Stimulated activated memory B cell treated with anti-CD40 and anti-IgM and Interleukin-4, amounts not matched to agents 10 μg/mL and 1 μg/mL and 100 μg/mL, for 72 hours (primary cell): ENCODE measurements around the gene MRC2.
A peak's percentile ranks its signal among the peaks of the same experiment; 100 is the strongest.

Experiments used
- ATAC-seq: fragments of 150-1000 bp; cut with Tn5 transposase; 2 replicates; pipeline ENCODE4 v1.10.0; 2021
- H3K27ac Mint-ChIP-seq: one replicate; pipeline ENCODE4 v1.8.0; 2022; ENCODE audit warnings: mild to moderate bottlenecking, mixed read lengths
- H3K27me3 Mint-ChIP-seq: one replicate; pipeline ENCODE4 v1.8.0; 2022; ENCODE audit warnings: mixed read lengths
- H3K36me3 Mint-ChIP-seq: one replicate; pipeline ENCODE4 v1.8.0; 2022; ENCODE audit warnings: mixed read lengths
- H3K4me1 Mint-ChIP-seq: one replicate; pipeline ENCODE4 v1.8.0; 2022; ENCODE audit warnings: mixed read lengths
- H3K4me3 Mint-ChIP-seq: one replicate; pipeline ENCODE4 v1.8.0; 2022; ENCODE audit warnings: mild to moderate bottlenecking, moderate library complexity, mixed read lengths
- H3K9me3 Mint-ChIP-seq: one replicate; pipeline ENCODE4 v1.8.0; 2022; ENCODE audit warnings: mixed read lengths

Gene MRC2

GRCh38 chr17:62644487-62645173, 17.2 kb downstream of the MRC2 start:
- no peaks in the 10 kb centered on the region for H3K4me1 Mint-ChIP-seq
- peaks cover 8% of the 10 kb centered on the region for H3K27me3 Mint-ChIP-seq
- no peaks in the 10 kb centered on the region for H3K9me3 Mint-ChIP-seq
- no peak overlapping the region for H3K27ac Mint-ChIP-seq
- no peak for ATAC-seq
- H3K36me3 Mint-ChIP-seq, result no peaks in the 10 kb centered on the region
- no peak overlapping the region for H3K4me3 Mint-ChIP-seq

GRCh38 chr17:62648251-62648955, 20.9 kb downstream of the MRC2 start:
- peaks cover 19% of the 10 kb centered on the region for H3K4me1 Mint-ChIP-seq
- no peak for ATAC-seq
- no peak overlapping the region for H3K27ac Mint-ChIP-seq
- H3K36me3 Mint-ChIP-seq, result no peaks in the 10 kb centered on the region
- no peaks in the 10 kb centered on the region for H3K9me3 Mint-ChIP-seq
- no peak overlapping the region for H3K4me3 Mint-ChIP-seq
- peaks cover 2% of the 10 kb centered on the region for H3K27me3 Mint-ChIP-seq

GRCh38 chr17:62648956-62649294, 21.5 kb downstream of the MRC2 start:
- Mint-ChIP-seq H3K27ac (no peak overlapping the region), H3K4me1 (peaks cover 24% of the 10 kb centered on the region), H3K9me3 (no peaks in the 10 kb centered on the region), H3K27me3 (no peaks in the 10 kb centered on the region), H3K36me3 (no peaks in the 10 kb centered on the region), H3K4me3 (no peak overlapping the region)
- ATAC-seq, result no peak

GRCh38 chr17:62649570-62649969, 22.1 kb downstream of the MRC2 start:
- Mint-ChIP-seq H3K4me1 (peaks cover 25% of the 10 kb centered on the region), H3K36me3 (no peaks in the 10 kb centered on the region), H3K4me3 (no peak overlapping the region), H3K27me3 (no peaks in the 10 kb centered on the region), H3K27ac (no peak overlapping the region), H3K9me3 (no peaks in the 10 kb centered on the region)
- no peak for ATAC-seq

- Mint-ChIP-seq H3K4me1 (peaks cover 25% of the 10 kb centered on the region), H3K4me3 (no peak overlapping the region), H3K9me3 (no peaks in the 10 kb centered on the region), H3K36me3 (no peaks in the 10 kb centered on the region), H3K27ac (no peak overlapping the region), H3K27me3 (no peaks in the 10 kb centered on the region)
- no peak for ATAC-seq
Observed at GRCh38 chr17:62650587-62650986, 23.1 kb downstream of the MRC2 start.

- Mint-ChIP-seq H3K27me3 (no peaks in the 10 kb centered on the region), H3K36me3 (no peaks in the 10 kb centered on the region), H3K27ac (peak overlapping the region; percentile 91), H3K9me3 (no peaks in the 10 kb centered on the region), H3K4me1 (peaks cover 25% of the 10 kb centered on the region), H3K4me3 (peak overlapping the region; percentile 88)
- peak; percentile 42 for ATAC-seq
Observed at GRCh38 chr17:62652251-62653001, 25.0 kb downstream of the MRC2 start.

GRCh38 chr17:62653002-62653825, 25.7 kb downstream of the MRC2 start:
- peak overlapping the region; percentile 91 for H3K27ac Mint-ChIP-seq
- no peaks in the 10 kb centered on the region for H3K9me3 Mint-ChIP-seq
- H3K4me1 Mint-ChIP-seq, result peaks cover 25% of the 10 kb centered on the region
- H3K36me3 Mint-ChIP-seq, result no peaks in the 10 kb centered on the region
- H3K27me3 Mint-ChIP-seq, result no peaks in the 10 kb centered on the region
- peak overlapping the region; percentile 88 for H3K4me3 Mint-ChIP-seq
- peak; percentile 93 for ATAC-seq

- H3K4me1 Mint-ChIP-seq, result peaks cover 25% of the 10 kb centered on the region
- H3K36me3 Mint-ChIP-seq, result no peaks in the 10 kb centered on the region
- no peaks in the 10 kb centered on the region for H3K9me3 Mint-ChIP-seq
- peak overlapping the region; percentile 91 for H3K27ac Mint-ChIP-seq
- peak overlapping the region; percentile 88 for H3K4me3 Mint-ChIP-seq
- no peaks in the 10 kb centered on the region for H3K27me3 Mint-ChIP-seq
- ATAC-seq, result peak; percentile 22
Observed at GRCh38 chr17:62653826-62654761, 26.6 kb downstream of the MRC2 start.

GRCh38 chr17:62655656-62656055, 28.2 kb downstream of the MRC2 start:
- Mint-ChIP-seq H3K27ac (no peak overlapping the region), H3K36me3 (no peaks in the 10 kb centered on the region), H3K4me1 (peaks cover 25% of the 10 kb centered on the region), H3K9me3 (peaks cover 6% of the 10 kb centered on the region), H3K4me3 (no peak overlapping the region), H3K27me3 (no peaks in the 10 kb centered on the region)
- ATAC-seq, result no peak

- Mint-ChIP-seq H3K27ac (no peak overlapping the region), H3K4me1 (peaks cover 25% of the 10 kb centered on the region), H3K4me3 (no peak overlapping the region), H3K27me3 (no peaks in the 10 kb centered on the region), H3K36me3 (no peaks in the 10 kb centered on the region), H3K9me3 (peaks cover 12% of the 10 kb centered on the region)
- no peak for ATAC-seq
Observed at GRCh38 chr17:62656446-62656845, 29.0 kb downstream of the MRC2 start.

- no peak overlapping the region for H3K27ac Mint-ChIP-seq
- H3K4me1 Mint-ChIP-seq, result peaks cover 18% of the 10 kb centered on the region
- no peaks in the 10 kb centered on the region for H3K27me3 Mint-ChIP-seq
- H3K4me3 Mint-ChIP-seq, result no peak overlapping the region
- no peak for ATAC-seq
- peaks cover 14% of the 10 kb centered on the region for H3K9me3 Mint-ChIP-seq
- H3K36me3 Mint-ChIP-seq, result no peaks in the 10 kb centered on the region
Observed at GRCh38 chr17:62657145-62657665, 29.7 kb downstream of the MRC2 start.

GRCh38 chr17:62657690-62658089, 30.2 kb downstream of the MRC2 start:
- peaks cover 14% of the 10 kb centered on the region for H3K9me3 Mint-ChIP-seq
- H3K4me3 Mint-ChIP-seq, result no peak overlapping the region
- peaks cover 13% of the 10 kb centered on the region for H3K4me1 Mint-ChIP-seq
- no peak overlapping the region for H3K27ac Mint-ChIP-seq
- no peaks in the 10 kb centered on the region for H3K36me3 Mint-ChIP-seq
- no peaks in the 10 kb centered on the region for H3K27me3 Mint-ChIP-seq
- no peak for ATAC-seq

- no peak overlapping the region for H3K27ac Mint-ChIP-seq
- H3K4me3 Mint-ChIP-seq, result no peak overlapping the region
- H3K9me3 Mint-ChIP-seq, result peaks cover 14% of the 10 kb centered on the region
- no peaks in the 10 kb centered on the region for H3K36me3 Mint-ChIP-seq
- H3K4me1 Mint-ChIP-seq, result peaks cover 7% of the 10 kb centered on the region
- no peaks in the 10 kb centered on the region for H3K27me3 Mint-ChIP-seq
- no peak for ATAC-seq
Observed at GRCh38 chr17:62658136-62658920, 30.9 kb downstream of the MRC2 start.
